ENCODE measurements around the gene RPN2. TPM values are rescaled to one million over a fixed set of nuclear protein-coding genes. Genes with fewer than 3 reads are reported as not detected.

Gene RPN2
- total and polyA plus RNA-seq, 2 of the 13 experiments (the other 11 are each of a cell fraction or from before 2014, with no cell fraction given), result 587 to 1,818 TPM

DNA sequence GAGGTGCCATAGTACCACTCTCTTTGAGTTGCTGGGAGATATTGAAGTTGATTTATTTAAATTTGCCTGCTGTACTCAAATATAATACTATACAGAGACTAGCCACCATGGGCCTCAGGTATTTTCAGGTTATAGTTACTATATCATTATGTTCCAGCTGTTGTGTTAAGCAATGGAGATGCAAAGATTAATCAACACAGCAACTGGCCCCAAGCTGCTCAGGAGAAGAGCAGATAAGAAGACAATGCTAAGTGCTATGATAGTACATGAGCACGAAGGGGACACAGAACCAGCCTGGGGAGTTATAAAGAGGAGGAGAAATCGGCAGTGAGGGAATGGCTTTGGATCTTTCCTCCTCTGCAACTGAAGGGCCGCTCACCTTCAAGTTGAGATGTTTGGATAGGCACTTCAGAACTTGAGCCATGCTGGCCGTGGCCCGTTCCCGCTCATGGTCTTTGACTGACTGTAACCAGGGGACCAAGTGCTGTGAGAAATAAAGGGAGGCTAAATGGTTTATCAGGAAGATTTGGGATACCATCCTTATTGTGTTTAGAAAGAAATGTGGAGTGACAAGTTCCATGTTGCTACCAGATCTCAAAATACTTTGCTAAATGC is 24.3 kb upstream of the RPN2 start:
- DNase-seq (ENCODE audit: low spot score) (no peak), ATAC-seq (no peak), FAIRE-seq (no peak)
- Histone ChIP-seq H3K36me3 (replicated peaks in 1 of 2; ENCODE audit: control insufficient read depth in 1 of 2, insufficient read depth in 2 of 2, low read length in 2 of 2) (no peaks in the 10 kb centered on the region), H3K9me3 (ENCODE audit: low read length) (no peaks in the 10 kb centered on the region), H2AFZ (ENCODE audit: low read length) (no peak overlapping the region), H3K27ac (ENCODE audit: extremely low read length, insufficient read depth, low read length) (no peak overlapping the region), H3K9ac (ENCODE audit: insufficient read depth, low read depth, low read length) (no peak overlapping the region), H4K20me1 (ENCODE audit: insufficient read depth, low read length) (no peaks in the 10 kb centered on the region), H3K4me2 (ENCODE audit: low read depth, low read length) (no peak overlapping the region), H3K79me2 (ENCODE audit: insufficient read depth, low read length) (no peaks in the 10 kb centered on the region), H3K4me3 (replicated peaks in 1 of 3; ENCODE audit: insufficient read depth in 1 of 3, low read depth in 2 of 3, low read length in 3 of 3) (no peak overlapping the region), H3K4me1 (ENCODE audit: insufficient read depth, low read length) (peaks cover 36% of the 10 kb centered on the region), H3K27me3 (ENCODE audit: control insufficient read depth in 1 of 2, insufficient read depth in 2 of 2, low read length in 2 of 2) (no peaks in the 10 kb centered on the region)
- WGBS (ENCODE audit: low lambda C conversion rate), result 93% methylated on average over 6 of the region's 6 CpGs
- intact Hi-C loops (cut with micrococcal nuclease; ENCODE audit: unreplicated experiment) (no loop called here), in situ Hi-C loops (cut with HindIII; ENCODE audit: extremely low pct_ligation_motif_present, low pct_unique_long_range_greater_than_20kb) (no loop called here)
- CTCF ChIA-PET (ENCODE audit: low intra/inter-chr PET ratio, low total read pairs), result no interaction called here
- BruUV-seq (replicated peaks), result no TSS peak
- POLR2A ChIA-PET, result interaction anchor here (1.6 kb wide), 1 partner anchor 24 kb away, joined by 7 read pairs; the partner anchor contains the start of genes MROH8 and RPN2
- no peak for TF ChIP-seq SRSF4 (IDR thresholded peaks at IDR 0.05; ENCODE audit: low read depth, low read length, poor library complexity, severe bottlenecking)

DNA sequence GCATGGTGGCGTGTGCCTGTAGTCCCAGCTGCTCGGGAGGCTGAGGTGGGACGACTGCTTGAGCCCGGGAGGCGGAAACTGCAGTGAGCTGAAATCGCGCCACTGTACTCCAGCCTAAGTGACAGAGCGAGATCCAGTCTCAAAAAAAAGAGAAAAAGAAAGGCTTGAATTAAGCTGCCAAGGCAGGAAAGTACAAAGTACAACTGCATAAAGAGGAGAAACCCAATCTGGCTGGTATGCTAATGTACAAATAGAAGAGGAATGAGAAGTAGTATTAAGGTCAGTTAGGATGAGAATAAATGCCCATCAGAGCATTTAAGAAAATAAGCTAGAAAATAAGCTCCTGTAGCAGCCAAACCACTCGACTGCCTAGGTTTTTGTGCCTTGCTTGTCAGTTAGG is 23.1 kb upstream of the RPN2 start:
- no peak overlapping the region for H3K4me2 ChIP-seq (ENCODE audit: low read depth, low read length)
- ChIA-PET CTCF (ENCODE audit: low intra/inter-chr PET ratio, low total read pairs) (no interaction called here), POLR2A (interaction anchor here (1.6 kb wide), 1 partner anchor 23 kb away, joined by 7 read pairs; the partner anchor contains the start of genes MROH8 and RPN2)
- H3K79me2 ChIP-seq (ENCODE audit: insufficient read depth, low read length), result no peaks in the 10 kb centered on the region
- FAIRE-seq (no peak), ATAC-seq (no peak; the same call in 2 of the 3 replicates), DNase-seq (ENCODE audit: low spot score) (peak; percentile 43)
- H3K27me3 ChIP-seq (ENCODE audit: control insufficient read depth in 1 of 2, insufficient read depth in 2 of 2, low read length in 2 of 2), result no peaks in the 10 kb centered on the region
- intact Hi-C loops (cut with micrococcal nuclease; ENCODE audit: unreplicated experiment), result no loop called here
- H3K27ac ChIP-seq (ENCODE audit: extremely low read length, insufficient read depth, low read length), result no peak overlapping the region
- WGBS (ENCODE audit: low lambda C conversion rate), result 88% methylated on average over 9 of the region's 9 CpGs
- TF ChIP-seq MTF1 (CRISPR knock-in tag; IDR thresholded peaks at IDR 0.05) (no peak), HNF4A (CRISPR knock-in tag; IDR thresholded peaks at IDR 0.05) (peak; percentile 47; the same call in 1 of the 2 replicates), ZNF614 (CRISPR knock-in tag; IDR thresholded peaks at IDR 0.05; ENCODE audit: borderline replicate concordance) (no peak), ZBTB38 (CRISPR knock-in tag; IDR thresholded peaks at IDR 0.05) (0 out of 2 replicates have a peak, but pooled peaks have one; percentile 36), NFKB2 (CRISPR knock-in tag; IDR thresholded peaks at IDR 0.05; ENCODE audit: borderline replicate concordance) (0 out of 2 replicates have a peak, but pooled peaks have one; percentile 25), KDM1A (CRISPR knock-in tag; IDR thresholded peaks at IDR 0.05) (no peak), RFXAP (CRISPR knock-in tag; IDR thresholded peaks at IDR 0.05; ENCODE audit: borderline replicate concordance) (0 out of 2 replicates have a peak, but pooled peaks have one; percentile 16), ZNF879 (CRISPR knock-in tag; IDR thresholded peaks at IDR 0.05) (0 out of 2 replicates have a peak, but pooled peaks have one; percentile 42)
- TF ChIP-seq, protein P1, sequence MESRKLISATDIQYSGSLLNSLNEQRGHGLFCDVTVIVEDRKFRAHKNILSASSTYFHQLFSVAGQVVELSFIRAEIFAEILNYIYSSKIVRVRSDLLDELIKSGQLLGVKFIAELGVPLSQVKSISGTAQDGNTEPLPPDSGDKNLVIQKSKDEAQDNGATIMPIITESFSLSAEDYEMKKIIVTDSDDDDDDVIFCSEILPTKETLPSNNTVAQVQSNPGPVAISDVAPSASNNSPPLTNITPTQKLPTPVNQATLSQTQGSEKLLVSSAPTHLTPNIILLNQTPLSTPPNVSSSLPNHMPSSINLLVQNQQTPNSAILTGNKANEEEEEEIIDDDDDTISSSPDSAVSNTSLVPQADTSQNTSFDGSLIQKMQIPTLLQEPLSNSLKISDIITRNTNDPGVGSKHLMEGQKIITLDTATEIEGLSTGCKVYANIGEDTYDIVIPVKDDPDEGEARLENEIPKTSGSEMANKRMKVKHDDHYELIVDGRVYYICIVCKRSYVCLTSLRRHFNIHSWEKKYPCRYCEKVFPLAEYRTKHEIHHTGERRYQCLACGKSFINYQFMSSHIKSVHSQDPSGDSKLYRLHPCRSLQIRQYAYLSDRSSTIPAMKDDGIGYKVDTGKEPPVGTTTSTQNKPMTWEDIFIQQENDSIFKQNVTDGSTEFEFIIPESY (CRISPR knock-in tag; IDR thresholded peaks at IDR 0.05), result peak; percentile 59; the same call in 1 of the 2 replicates
- in situ Hi-C loops (cut with HindIII; ENCODE audit: extremely low pct_ligation_motif_present, low pct_unique_long_range_greater_than_20kb), result no loop called here
- no peak overlapping the region for H3K9ac ChIP-seq (ENCODE audit: insufficient read depth, low read depth, low read length)
- no peak overlapping the region for H3K4me3 ChIP-seq (replicated peaks in 1 of 3; ENCODE audit: insufficient read depth in 1 of 3, low read depth in 2 of 3, low read length in 3 of 3)
- BruUV-seq (replicated peaks), result no TSS peak
- H3K9me3 ChIP-seq (ENCODE audit: low read length), result no peaks in the 10 kb centered on the region
- H3K4me1 ChIP-seq (ENCODE audit: insufficient read depth, low read length), result peaks cover 36% of the 10 kb centered on the region
- H4K20me1 ChIP-seq (ENCODE audit: insufficient read depth, low read length), result no peaks in the 10 kb centered on the region
- H3K36me3 ChIP-seq (replicated peaks in 1 of 2; ENCODE audit: control insufficient read depth in 1 of 2, insufficient read depth in 2 of 2, low read length in 2 of 2), result no peaks in the 10 kb centered on the region
- H2AFZ ChIP-seq (ENCODE audit: low read length), result no peak overlapping the region

Measured in HepG2 (cell line).